ENCODE data around the gene GRM1.

DNA sequence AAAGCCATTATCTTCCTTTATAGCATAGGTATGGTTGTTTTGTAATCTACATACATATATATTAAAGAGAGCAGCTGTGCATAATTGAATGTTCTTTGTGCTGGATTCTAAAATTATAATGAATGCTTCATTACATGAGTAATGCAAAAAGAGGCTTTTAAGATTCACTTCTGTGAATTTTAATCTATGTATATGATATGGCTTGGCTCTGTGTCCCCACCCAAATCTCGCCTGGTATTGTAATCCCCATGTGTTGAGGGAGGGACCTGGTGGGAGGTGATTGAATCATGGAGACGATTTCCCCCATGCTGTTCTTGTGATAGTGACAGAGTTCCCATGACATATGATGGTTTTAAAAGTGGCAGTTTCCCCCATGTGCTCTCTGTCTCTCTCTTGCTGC is 255.4 kb downstream of the GRM1 start:
- TF ChIP-seq, protein P1, sequence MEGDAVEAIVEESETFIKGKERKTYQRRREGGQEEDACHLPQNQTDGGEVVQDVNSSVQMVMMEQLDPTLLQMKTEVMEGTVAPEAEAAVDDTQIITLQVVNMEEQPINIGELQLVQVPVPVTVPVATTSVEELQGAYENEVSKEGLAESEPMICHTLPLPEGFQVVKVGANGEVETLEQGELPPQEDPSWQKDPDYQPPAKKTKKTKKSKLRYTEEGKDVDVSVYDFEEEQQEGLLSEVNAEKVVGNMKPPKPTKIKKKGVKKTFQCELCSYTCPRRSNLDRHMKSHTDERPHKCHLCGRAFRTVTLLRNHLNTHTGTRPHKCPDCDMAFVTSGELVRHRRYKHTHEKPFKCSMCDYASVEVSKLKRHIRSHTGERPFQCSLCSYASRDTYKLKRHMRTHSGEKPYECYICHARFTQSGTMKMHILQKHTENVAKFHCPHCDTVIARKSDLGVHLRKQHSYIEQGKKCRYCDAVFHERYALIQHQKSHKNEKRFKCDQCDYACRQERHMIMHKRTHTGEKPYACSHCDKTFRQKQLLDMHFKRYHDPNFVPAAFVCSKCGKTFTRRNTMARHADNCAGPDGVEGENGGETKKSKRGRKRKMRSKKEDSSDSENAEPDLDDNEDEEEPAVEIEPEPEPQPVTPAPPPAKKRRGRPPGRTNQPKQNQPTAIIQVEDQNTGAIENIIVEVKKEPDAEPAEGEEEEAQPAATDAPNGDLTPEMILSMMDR (IDR thresholded peaks at IDR 0.05): no peak
- TF ChIP-seq EZH2 (IDR thresholded peaks at IDR 0.05; ENCODE audit: borderline replicate concordance, insufficient read depth, low read depth, low read length, poor library complexity, severe bottlenecking): no peak

All from B cell (primary cell).